Bronchial epithelial cell (primary cell): ENCODE results near the gene MALAT1. TPM values are rescaled to one million over a fixed set of nuclear protein-coding genes. Genes with fewer than 3 reads are reported as not detected.
A peak's percentile ranks its signal among the peaks of the same experiment; 100 is the strongest.
"Not testable (repeated sequence)": the region's sequence is repeated elsewhere in the genome, so short reads cannot be mapped to it uniquely, and the experiment has no call there.

Source experiments
- DNase-seq: peaks from one replicate; pipeline ENCODE4 v3.0.0-alpha.2; 2010; ENCODE audit warnings: low read depth
- FAIRE-seq: peaks from 2 replicates; lab custom pipeline; 2011; peaks lifted over from hg19 to GRCh38; lab: Jason Lieb, UNC
- H3K27me3 ChIP-seq: 2 replicates; pipeline ENCODE4 v1.5.1; 2011; ENCODE audit warnings: low read length; ENCODE audit not compliant: control insufficient read depth, insufficient read depth
- H3K36me3 ChIP-seq: 2 replicates; pipeline ENCODE4 v1.5.1; 2011; ENCODE audit warnings: low read length; ENCODE audit not compliant: control insufficient read depth, insufficient read depth
- H3K4me3 ChIP-seq: 2 replicates; pipeline ENCODE4 v1.5.1; 2011; ENCODE audit warnings: mild to moderate bottlenecking, low read depth, low read length, control low read depth
- CTCF ChIP-seq: IDR thresholded peaks from 2 replicates; pipeline ENCODE4 v1.5.1; 2011; ENCODE audit warnings: mild to moderate bottlenecking, moderate library complexity, low read length, control low read depth, inconsistent platforms; ENCODE audit not compliant: insufficient read depth, severe bottlenecking
- total RNA-seq: library from RNA; depleted of rRNA; stranded (reverse); fragments of >200 nt; gene quantifications from 2 replicates; pipeline ENCODE4 v1.2.1, GENCODE V29; 2014

The MALAT1 gene
- total RNA-seq, 1 donor from 2014 or later: 11,095 TPM

GRCh38 chr11:65504674-65505465 lies 6.0 kb downstream of the MALAT1 start:
- no peak for FAIRE-seq
- Histone ChIP-seq H3K36me3 (peaks cover 13% of the 10 kb centered on the region), H3K27me3 (no peaks in the 10 kb centered on the region), H3K4me3 (no peak overlapping the region)
- peak; percentile 21 for DNase-seq
- TF ChIP-seq CTCF: no peak

GRCh38 chr11:65505466-65506289 lies 6.8 kb downstream of the MALAT1 start:
- H3K4me3 ChIP-seq: no peak overlapping the region
- FAIRE-seq: no peak
- DNase-seq: peak; percentile 40
- TF ChIP-seq CTCF: no peak
- no peaks in the 10 kb centered on the region for H3K27me3 ChIP-seq
- peaks cover 8% of the 10 kb centered on the region for H3K36me3 ChIP-seq

DNA sequence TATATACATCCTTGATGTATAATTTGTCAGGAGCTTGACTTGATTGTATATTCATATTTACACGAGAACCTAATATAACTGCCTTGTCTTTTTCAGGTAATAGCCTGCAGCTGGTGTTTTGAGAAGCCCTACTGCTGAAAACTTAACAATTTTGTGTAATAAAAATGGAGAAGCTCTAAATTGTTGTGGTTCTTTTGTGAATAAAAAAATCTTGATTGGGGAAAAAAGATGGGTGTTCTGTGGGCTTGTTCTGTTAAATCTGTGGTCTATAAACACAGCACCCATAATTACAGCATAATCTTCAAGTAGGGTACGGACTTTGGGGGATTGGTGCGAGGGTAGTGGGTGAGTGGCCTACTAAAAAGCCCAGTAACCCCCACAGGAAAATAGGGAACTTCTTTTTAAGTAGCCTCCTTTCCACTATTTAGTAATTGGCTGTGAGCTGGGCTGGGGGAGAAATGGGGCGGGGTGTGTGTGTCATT lies 7.5 kb downstream of the MALAT1 start:
- no peak overlapping the region for H3K4me3 ChIP-seq
- DNase-seq (no peak), FAIRE-seq (no peak)
- H3K36me3 ChIP-seq: peaks cover 6% of the 10 kb centered on the region
- no peak for TF ChIP-seq CTCF
- no peaks in the 10 kb centered on the region for H3K27me3 ChIP-seq

- DNase-seq: peak; percentile 81
- FAIRE-seq: no peak
- H3K36me3 ChIP-seq: peaks cover 3% of the 10 kb centered on the region
- no peak overlapping the region for H3K4me3 ChIP-seq
- TF ChIP-seq CTCF: no peak
- no peaks in the 10 kb centered on the region for H3K27me3 ChIP-seq
These were observed 8.1 kb downstream of the MALAT1 start for GRCh38 chr11:65506772-65507505.

DNA sequence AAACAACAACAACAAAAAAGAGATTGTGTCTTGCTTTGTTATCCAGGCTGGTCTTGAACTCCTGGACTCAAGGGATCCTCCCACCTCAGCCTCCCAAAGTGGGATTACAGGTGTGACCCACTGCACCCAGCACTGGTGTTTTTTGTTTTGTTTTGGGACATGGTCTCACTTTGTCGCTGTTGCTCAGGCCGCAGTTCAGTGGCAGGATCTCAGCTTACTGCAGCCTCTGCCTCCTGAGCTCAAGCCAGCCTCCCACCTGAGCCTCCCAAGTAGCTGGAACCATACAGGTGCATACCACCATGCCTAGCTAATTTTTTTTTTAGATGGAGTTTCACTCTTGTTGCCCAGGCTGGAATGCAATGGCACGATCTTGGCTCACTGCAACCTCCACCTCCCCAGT lies 13.5 kb downstream of the MALAT1 start:
- H3K27me3 ChIP-seq, FAIRE-seq, H3K4me3 ChIP-seq, DNase-seq, H3K36me3 ChIP-seq: not testable (repeated sequence)
